H1 (cell line): ENCODE measurements around the gene RFPL3. TPM values are rescaled to one million over a fixed set of nuclear protein-coding genes. Genes with fewer than 3 reads are reported as not detected.

ENCODE experiments used
- CHD2 ChIP-seq: IDR thresholded peaks from 2 replicates; pipeline ENCODE4 v1.6.1; 2012; ENCODE audit warnings: low read length, improper control_type of control experiment
- CHD7 ChIP-seq: fragments of 300-600 bp; sonication (generic); IDR thresholded peaks from 2 replicates; pipeline ENCODE4 v1.7.1; 2012; ENCODE audit warnings: low read length, moderate library complexity, mild to moderate bottlenecking, inconsistent platforms; ENCODE audit not compliant: insufficient replicate concordance
- FOSL1 ChIP-seq: IDR thresholded peaks from 2 replicates; pipeline ENCODE4 v1.6.1; 2011; ENCODE audit warnings: mild to moderate bottlenecking, low read depth, low read length, moderate library complexity; ENCODE audit not compliant: insufficient read depth
- GTF2F1 ChIP-seq: IDR thresholded peaks from 2 replicates; pipeline ENCODE4 v1.6.1; 2012; ENCODE audit warnings: low read depth, low read length, improper control_type of control experiment, borderline replicate concordance
- JUN ChIP-seq: IDR thresholded peaks from 2 replicates; pipeline ENCODE4 v1.6.1; 2011; ENCODE audit warnings: low read depth, mild to moderate bottlenecking, improper control_type of control experiment, low read length
- RAD21 ChIP-seq, 2 experiments: IDR thresholded peaks in 1 of 2; conservative IDR thresholded peaks in 1 of 2; 2 replicates each; pipeline ENCODE4 v1.6.1; 2011; ENCODE audit warnings: low read depth in 2 of 2, low read length in 2 of 2, improper control_type of control experiment in 1 of 2, inconsistent platforms in 1 of 2, mild to moderate bottlenecking in 1 of 2, moderate library complexity in 1 of 2
- RBBP5 ChIP-seq: IDR thresholded peaks from 2 replicates; pipeline ENCODE4 v1.7.1; 2012; ENCODE audit warnings: low read depth, mild to moderate bottlenecking, inconsistent platforms, low read length, moderate library complexity, borderline replicate concordance
- SAP30 ChIP-seq: fragments of 300-600 bp; sonication (generic); IDR thresholded peaks from 2 replicates; pipeline ENCODE4 v1.7.1; 2012; ENCODE audit warnings: low read length, moderate library complexity, mild to moderate bottlenecking, inconsistent platforms; ENCODE audit not compliant: insufficient read depth, insufficient replicate concordance
- SIN3A ChIP-seq, 2 experiments: IDR thresholded peaks in 1 of 2; conservative IDR thresholded peaks in 1 of 2; 2 replicates each; pipeline ENCODE4 v1.6.1; 2011 to 2012; ENCODE audit warnings: low read length in 2 of 2, improper control_type of control experiment in 1 of 2, low read depth in 1 of 2, mild to moderate bottlenecking in 1 of 2
- SIX5 ChIP-seq: IDR thresholded peaks from 2 replicates; pipeline ENCODE4 v1.6.1; 2011; ENCODE audit warnings: mild to moderate bottlenecking, low read depth, low read length
- SP1 ChIP-seq: IDR thresholded peaks from 2 replicates; pipeline ENCODE4 v1.6.1; 2011; ENCODE audit warnings: low read depth, low read length
- polyA plus RNA-seq, 7 experiments: library from polyadenylated mRNA; depleted of rRNA in 3 of 7; stranded (reverse) in 5 of 7; unstranded in 2 of 7; fragments of >200 nt in 5 of 7; fragments of 200-250 nt in 2 of 7; gene quantifications; 1 replicate in 5 of 7; 2 replicates in 1 of 7; 4 replicates in 1 of 7; pipeline versions ENCODE4 v1.2.1 to v1.2.3, GENCODE V29; 2011 to 2013; ENCODE audit warnings: missing spikeins in 2 of 7, mixed read lengths in 2 of 7
- total RNA-seq: library from RNA; stranded (reverse); fragmentation: NEBNext Ultra II Directional; extraction: Animal tissue kit (Norgen Biotek cat#: 25700); gene quantifications from 2 replicates; pipeline ENCODE4 v1.2.1, GENCODE V29; 2021

Gene RFPL3
- total and polyA plus RNA-seq, 2 of the 8 experiments (the other 6 are each of a cell fraction or from before 2014, with no cell fraction given) = 0.08 to 0.24 TPM

GRCh38 chr22:32353840-32354239 is 3.8 kb upstream of the RFPL3 start (continued):
- TF ChIP-seq CHD7 = no peak
- TF ChIP-seq GTF2F1 = no peak
- no peak for TF ChIP-seq RBBP5
- no peak for TF ChIP-seq FOSL1
- no peak for TF ChIP-seq SP1
- no peak for TF ChIP-seq RAD21 (IDR thresholded peaks at IDR 0.05 in 1 of 2, conservative IDR thresholded peaks at IDR 0.05 in 1 of 2; ENCODE audit: low read depth in 2 of 2, low read length in 2 of 2)
- TF ChIP-seq JUN = no peak
- no peak for TF ChIP-seq CHD2
- TF ChIP-seq SIX5 = no peak
- TF ChIP-seq SAP30 = no peak
- TF ChIP-seq SIN3A (conservative IDR thresholded peaks at IDR 0.05 in 1 of 2, IDR thresholded peaks at IDR 0.05 in 1 of 2; ENCODE audit: low read depth in 1 of 2, low read length in 2 of 2) = no peak
